Mesothelial cell of epicardium (in vitro differentiated cells): ENCODE data around the gene DDR2. TPM values are rescaled to one million over a fixed set of nuclear protein-coding genes. Genes with fewer than 3 reads are reported as not detected.

Experiments
- DNase-seq, 2 experiments: peaks; one replicate each; pipeline ENCODE4 v3.0.0; 2021; ENCODE audit warnings: low spot score in 2 of 2; ENCODE audit not compliant: unreplicated experiment in 2 of 2
- H3K27ac Mint-ChIP-seq: 2 replicates; pipeline ENCODE4 v1.8.0; 2021; ENCODE audit warnings: mixed read lengths
- H3K27me3 Mint-ChIP-seq: 2 replicates; pipeline ENCODE4 v1.8.0; 2021; ENCODE audit warnings: low read depth, mixed read lengths
- H3K36me3 Mint-ChIP-seq: 2 replicates; pipeline ENCODE4 v1.8.0; 2021; ENCODE audit warnings: mixed read lengths
- H3K4me1 Mint-ChIP-seq: 2 replicates; pipeline ENCODE4 v1.8.0; 2021; ENCODE audit warnings: mixed read lengths
- H3K4me3 Mint-ChIP-seq: 2 replicates; pipeline ENCODE4 v1.8.0; 2021; ENCODE audit warnings: mild to moderate bottlenecking, moderate library complexity, mixed read lengths
- H3K9me3 Mint-ChIP-seq: 2 replicates; pipeline ENCODE4 v1.8.0; 2021; ENCODE audit warnings: mixed read lengths
- CTCF ChIP-seq: fragments of 200-600 bp; sonication (generic); IDR thresholded peaks from one replicate; pipeline ENCODE4 v1.5.0; 2021; ENCODE audit warnings: antibody characterized with exemption; ENCODE audit not compliant: unreplicated experiment
- total RNA-seq: library from RNA; stranded (reverse); gene quantifications from 3 replicates; pipeline ENCODE4 v1.2.1, GENCODE V29; 2021

DDR2 gene
- total RNA-seq, 1 donor from 2014 or later, result 58.1 TPM

- Mint-ChIP-seq H3K36me3 (peaks cover 6% of the 10 kb centered on the region), H3K9me3 (peaks cover 2% of the 10 kb centered on the region), H3K27ac (no peak overlapping the region), H3K4me3 (no peak overlapping the region), H3K27me3 (no peaks in the 10 kb centered on the region), H3K4me1 (peaks cover 17% of the 10 kb centered on the region)
- DNase-seq, result no peak
- TF ChIP-seq CTCF, result no peak
These were observed 41.9 kb downstream of the DDR2 start for GRCh38 chr1:162674034-162674608.

GRCh38 chr1:162676087-162676486 is 43.8 kb downstream of the DDR2 start:
- Mint-ChIP-seq H3K36me3 (peaks cover 19% of the 10 kb centered on the region), H3K27ac (no peak overlapping the region), H3K27me3 (no peaks in the 10 kb centered on the region), H3K4me3 (no peak overlapping the region), H3K4me1 (peaks cover 17% of the 10 kb centered on the region), H3K9me3 (peaks cover 15% of the 10 kb centered on the region)
- no peak for DNase-seq
- TF ChIP-seq CTCF, result no peak

- H3K9me3 Mint-ChIP-seq, result peaks cover 15% of the 10 kb centered on the region
- no peak for DNase-seq
- H3K27me3 Mint-ChIP-seq, result no peaks in the 10 kb centered on the region
- H3K4me3 Mint-ChIP-seq, result no peak overlapping the region
- no peak for TF ChIP-seq CTCF
- H3K4me1 Mint-ChIP-seq, result peaks cover 22% of the 10 kb centered on the region
- H3K27ac Mint-ChIP-seq, result no peak overlapping the region
- peaks cover 19% of the 10 kb centered on the region for H3K36me3 Mint-ChIP-seq
These were observed 44.5 kb downstream of the DDR2 start for GRCh38 chr1:162676750-162677149.

DNA sequence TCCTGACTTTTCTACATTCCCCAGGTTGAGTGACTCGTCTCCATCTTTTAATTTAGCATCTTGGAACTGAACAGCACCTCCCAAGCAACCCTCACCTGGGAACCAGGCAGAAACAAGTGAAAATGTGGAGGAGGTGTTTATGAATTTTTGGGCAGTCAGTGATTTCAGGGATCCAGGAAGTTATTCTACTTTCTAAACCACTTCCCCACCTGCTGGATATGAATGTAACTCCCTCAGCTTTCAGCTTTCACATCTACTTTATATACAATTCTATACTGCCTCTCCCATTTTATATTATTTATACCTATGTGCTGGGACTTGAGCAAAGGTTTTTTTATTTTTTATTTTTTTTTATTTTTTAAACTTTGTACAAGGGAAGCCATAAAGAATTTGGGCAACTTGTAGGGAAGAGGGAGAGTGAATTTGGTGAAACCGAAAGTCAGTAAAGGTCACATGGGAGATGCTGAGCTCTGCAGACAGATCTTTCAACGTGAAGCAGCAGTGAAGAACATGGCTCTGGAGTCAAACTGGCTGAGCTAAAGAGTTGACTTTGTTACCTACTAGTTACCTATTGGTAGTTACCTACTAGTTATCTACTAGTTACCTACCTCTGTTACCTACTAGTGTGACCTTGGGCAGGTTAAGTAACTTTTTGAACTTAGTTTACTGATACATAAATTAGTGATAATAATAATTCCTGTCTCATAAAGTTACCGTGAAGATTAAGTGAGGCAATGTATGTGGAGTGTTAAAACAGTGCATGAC is 45.5 kb downstream of the DDR2 start:
- TF ChIP-seq CTCF, result no peak
- no peak for DNase-seq
- no peak overlapping the region for H3K27ac Mint-ChIP-seq
- no peak overlapping the region for H3K4me3 Mint-ChIP-seq
- H3K9me3 Mint-ChIP-seq, result peaks cover 15% of the 10 kb centered on the region
- H3K4me1 Mint-ChIP-seq, result peaks cover 23% of the 10 kb centered on the region
- H3K27me3 Mint-ChIP-seq, result no peaks in the 10 kb centered on the region
- H3K36me3 Mint-ChIP-seq, result peaks cover 19% of the 10 kb centered on the region

GRCh38 chr1:162678439-162678838 is 46.2 kb downstream of the DDR2 start:
- no peak for TF ChIP-seq CTCF
- Mint-ChIP-seq H3K4me1 (peaks cover 16% of the 10 kb centered on the region), H3K9me3 (peaks cover 21% of the 10 kb centered on the region), H3K4me3 (no peak overlapping the region), H3K27me3 (no peaks in the 10 kb centered on the region), H3K36me3 (peaks cover 22% of the 10 kb centered on the region), H3K27ac (no peak overlapping the region)
- no peak for DNase-seq
